ENCODE measurements around the gene FKRP.

- TF ChIP-seq CTCF (IDR thresholded peaks at IDR 0.05) (no peak), MAX (CRISPR knock-in tag; IDR thresholded peaks at IDR 0.05) (no peak)
These were observed 28.1 kb upstream of the FKRP start for GRCh38 chr19:46717716-46718143.
